ENCODE measurements around the gene PCOLCE2.

DNA sequence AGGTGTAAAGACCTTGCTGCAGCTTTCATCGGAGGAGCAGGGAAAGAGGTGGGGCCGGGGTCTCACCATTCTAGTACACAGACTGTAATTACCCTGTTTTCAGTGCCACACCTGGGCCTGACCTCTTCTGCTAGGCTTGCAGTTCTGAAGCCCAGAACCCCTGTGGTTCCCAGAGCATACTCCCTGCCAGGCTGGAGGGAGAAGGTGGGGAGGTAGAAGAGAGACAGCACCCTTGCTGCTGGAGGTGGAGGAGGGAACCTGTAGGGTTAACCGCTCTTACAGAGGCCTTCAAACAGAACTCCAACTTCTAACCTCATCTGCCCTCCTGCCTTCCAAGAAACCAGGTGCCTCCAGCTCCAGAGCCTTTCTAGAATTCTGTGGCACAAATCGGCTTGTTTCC is 27.0 kb downstream of the PCOLCE2 start:
- TF ChIP-seq EZH2 (IDR thresholded peaks at IDR 0.05; ENCODE audit: low read length, missing control alignments), result no peak
- TF ChIP-seq, protein P1, sequence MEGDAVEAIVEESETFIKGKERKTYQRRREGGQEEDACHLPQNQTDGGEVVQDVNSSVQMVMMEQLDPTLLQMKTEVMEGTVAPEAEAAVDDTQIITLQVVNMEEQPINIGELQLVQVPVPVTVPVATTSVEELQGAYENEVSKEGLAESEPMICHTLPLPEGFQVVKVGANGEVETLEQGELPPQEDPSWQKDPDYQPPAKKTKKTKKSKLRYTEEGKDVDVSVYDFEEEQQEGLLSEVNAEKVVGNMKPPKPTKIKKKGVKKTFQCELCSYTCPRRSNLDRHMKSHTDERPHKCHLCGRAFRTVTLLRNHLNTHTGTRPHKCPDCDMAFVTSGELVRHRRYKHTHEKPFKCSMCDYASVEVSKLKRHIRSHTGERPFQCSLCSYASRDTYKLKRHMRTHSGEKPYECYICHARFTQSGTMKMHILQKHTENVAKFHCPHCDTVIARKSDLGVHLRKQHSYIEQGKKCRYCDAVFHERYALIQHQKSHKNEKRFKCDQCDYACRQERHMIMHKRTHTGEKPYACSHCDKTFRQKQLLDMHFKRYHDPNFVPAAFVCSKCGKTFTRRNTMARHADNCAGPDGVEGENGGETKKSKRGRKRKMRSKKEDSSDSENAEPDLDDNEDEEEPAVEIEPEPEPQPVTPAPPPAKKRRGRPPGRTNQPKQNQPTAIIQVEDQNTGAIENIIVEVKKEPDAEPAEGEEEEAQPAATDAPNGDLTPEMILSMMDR (conservative IDR thresholded peaks at IDR 0.05 in 1 of 2, IDR thresholded peaks at IDR 0.05 in 1 of 2; ENCODE audit: low read depth in 1 of 2, low read length in 2 of 2), result no peak
